Thymus (tissue), 11 donors: ENCODE results near the gene LIN37. TPM values are rescaled to one million over a fixed set of nuclear protein-coding genes. Genes with fewer than 3 reads are reported as not detected.

Source experiments
- DNase-seq, 9 donors: peaks; one replicate each; pipeline ENCODE4 v3.0.0-alpha.2; 2013; ENCODE audit warnings: low spot score in 9 of 9, low read depth in 6 of 9, missing footprints in 1 of 9
- H3K27ac ChIP-seq, 2 donors: one replicate each; pipeline ENCODE4 v1.5.1; 2013; ENCODE audit warnings: control low read depth in 1 of 2, low read depth in 1 of 2, low read length in 1 of 2, mild to moderate bottlenecking in 1 of 2, moderate library complexity in 1 of 2
- H3K27me3 ChIP-seq, 2 donors: one replicate each; pipeline ENCODE4 v1.5.1; 2013; ENCODE audit warnings: low read length in 1 of 2; ENCODE audit not compliant: control insufficient read depth in 2 of 2, insufficient read depth in 1 of 2
- H3K36me3 ChIP-seq, 2 donors: one replicate each; pipeline ENCODE4 v1.5.1; 2013; ENCODE audit warnings: low read length in 1 of 2, mild to moderate bottlenecking in 1 of 2, moderate library complexity in 1 of 2; ENCODE audit not compliant: control insufficient read depth in 2 of 2, insufficient read depth in 2 of 2
- H3K4me1 ChIP-seq, 2 donors: one replicate each; pipeline ENCODE4 v1.5.1; 2013; ENCODE audit warnings: low read length in 2 of 2; ENCODE audit not compliant: control insufficient read depth in 2 of 2, insufficient read depth in 2 of 2
- H3K4me3 ChIP-seq, 2 donors: one replicate each; pipeline ENCODE4 v1.5.1; 2013; ENCODE audit warnings: low read length in 2 of 2, control low read depth in 1 of 2, mild to moderate bottlenecking in 1 of 2
- H3K9me3 ChIP-seq, 2 donors: one replicate each; pipeline ENCODE4 v1.5.1; 2013; ENCODE audit warnings: low read length in 1 of 2, mild to moderate bottlenecking in 1 of 2; ENCODE audit not compliant: control insufficient read depth in 2 of 2, insufficient read depth in 1 of 2
- WGBS: extraction: QIAGEN DNeasy Blood & Tissue Kit; methylation state at CpG from one replicate; pipeline ENCODE4 v1.1.7; 2013; 5-methylcytosine and 5-hydroxymethylcytosine counted together
- polyA plus RNA-seq: library from polyadenylated mRNA; stranded (reverse); fragments of 200-250 nt; gene quantifications from one replicate; pipeline ENCODE4 v1.2.3, GENCODE V29; 2013
- total RNA-seq: library from RNA; stranded (reverse); fragments of 120-200 nt; gene quantifications from one replicate; pipeline ENCODE4 v1.2.4, GENCODE V29; 2013
- donor health status: healthy.

LIN37 gene
- total and polyA plus RNA-seq, 2 donors: 7.6 to 24.2 TPM

GRCh38 chr19:35796645-35797542 lies 48.5 kb downstream of the LIN37 start:
- 29% methylated on average over 39 of the region's 39 CpGs for WGBS
- Histone ChIP-seq H3K36me3 (no peaks in the 10 kb centered on the region), H3K4me1 (no peaks in the 10 kb centered on the region), H3K4me3 (no peak overlapping the region), H3K27me3 (peaks cover 0 to 39% of the 10 kb centered on the region in 2 donors), H3K9me3 (no peaks in the 10 kb centered on the region), H3K27ac (no peak overlapping the region)
- DNase-seq: no peak

- Histone ChIP-seq H3K27ac (no peak overlapping the region), H3K4me1 (no peaks in the 10 kb centered on the region), H3K9me3 (no peaks in the 10 kb centered on the region), H3K4me3 (no peak overlapping the region), H3K27me3 (peaks cover 0 to 39% of the 10 kb centered on the region in 2 donors), H3K36me3 (no peaks in the 10 kb centered on the region)
- DNase-seq: no peak
- WGBS: 25% methylated on average over 15 of the region's 15 CpGs
These were observed 49.3 kb downstream of the LIN37 start for GRCh38 chr19:35797663-35798062.

GRCh38 chr19:35801828-35802227 lies 53.5 kb downstream of the LIN37 start:
- Histone ChIP-seq H3K9me3 (no peaks in the 10 kb centered on the region), H3K36me3 (no peaks in the 10 kb centered on the region), H3K4me1 (no peaks in the 10 kb centered on the region), H3K27me3 (peaks cover 0 to 24% of the 10 kb centered on the region in 2 donors), H3K4me3 (no peak overlapping the region), H3K27ac (no peak overlapping the region)
- DNase-seq: no peak
- WGBS: 72% methylated on average over 3 of the region's 3 CpGs

Other genes starting within 250 kb of the LIN37 start
- gene DMKN, start 234.9 kb upstream of the LIN37 start, total RNA-seq: 23.2 TPM
- 175 TPM for gene DMKN, start 234.9 kb upstream of the LIN37 start, polyA plus RNA-seq
- 1.5 TPM for gene SBSN, start 220.3 kb upstream of the LIN37 start, total RNA-seq
- 56.1 TPM for gene SBSN, start 220.3 kb upstream of the LIN37 start, polyA plus RNA-seq
- 0.19 TPM for gene GAPDHS, start 215.1 kb upstream of the LIN37 start, total RNA-seq
- gene GAPDHS, start 215.1 kb upstream of the LIN37 start, polyA plus RNA-seq: 0.16 TPM
- gene TMEM147, start 202.9 kb upstream of the LIN37 start, total RNA-seq: 45.0 TPM
- 61.1 TPM for gene TMEM147, start 202.9 kb upstream of the LIN37 start, polyA plus RNA-seq
- 0.42 TPM for gene ATP4A, start 184.9 kb upstream of the LIN37 start, total RNA-seq
- 1.1 TPM for gene ATP4A, start 184.9 kb upstream of the LIN37 start, polyA plus RNA-seq
- gene PMIS2, start 162.4 kb upstream of the LIN37 start, total RNA-seq: not detected
- not detected for gene PMIS2, start 162.4 kb upstream of the LIN37 start, polyA plus RNA-seq
- gene HAUS5, start 135.8 kb upstream of the LIN37 start, total RNA-seq: 11.8 TPM
- gene HAUS5, start 135.8 kb upstream of the LIN37 start, polyA plus RNA-seq: 22.8 TPM
- gene RBM42, start 119.5 kb upstream of the LIN37 start, total RNA-seq: 51.8 TPM
- 57.1 TPM for gene RBM42, start 119.5 kb upstream of the LIN37 start, polyA plus RNA-seq
- gene ETV2, start 106.8 kb upstream of the LIN37 start, total RNA-seq: 0.76 TPM
- gene ETV2, start 106.8 kb upstream of the LIN37 start, polyA plus RNA-seq: 1.5 TPM
- 636 TPM for gene COX6B1, start 100.3 kb upstream of the LIN37 start, total RNA-seq
- gene COX6B1, start 100.3 kb upstream of the LIN37 start, polyA plus RNA-seq: 656 TPM
- gene UPK1A, start 82.1 kb upstream of the LIN37 start, total RNA-seq: not detected
- gene UPK1A, start 82.1 kb upstream of the LIN37 start, polyA plus RNA-seq: 0.94 TPM
- 0.09 TPM for gene ZBTB32, start 44.0 kb upstream of the LIN37 start, total RNA-seq
- gene ZBTB32, start 44.0 kb upstream of the LIN37 start, polyA plus RNA-seq: 2.0 TPM
- gene KMT2B, start 30.6 kb upstream of the LIN37 start, total RNA-seq: 5.2 TPM
- gene KMT2B, start 30.6 kb upstream of the LIN37 start, polyA plus RNA-seq: 39.0 TPM
- 12.2 TPM for gene IGFLR1, start 6.1 kb upstream of the LIN37 start, total RNA-seq
- 67.8 TPM for gene IGFLR1, start 6.1 kb upstream of the LIN37 start, polyA plus RNA-seq
- 19.8 TPM for gene U2AF1L4, start 3.2 kb upstream of the LIN37 start, total RNA-seq
- 45.0 TPM for gene U2AF1L4, start 3.2 kb upstream of the LIN37 start, polyA plus RNA-seq
- gene PSENEN, start 2.9 kb upstream of the LIN37 start, total RNA-seq: 65.1 TPM
- gene PSENEN, start 2.9 kb upstream of the LIN37 start, polyA plus RNA-seq: 104 TPM
- gene HSPB6, start 8.5 kb downstream of the LIN37 start, total RNA-seq: 0.28 TPM
- gene HSPB6, start 8.5 kb downstream of the LIN37 start, polyA plus RNA-seq: 18.9 TPM
- 2.0 TPM for gene PROSER3, start 9.6 kb downstream of the LIN37 start, total RNA-seq
- gene PROSER3, start 9.6 kb downstream of the LIN37 start, polyA plus RNA-seq: 10.0 TPM
- 1.5 TPM for gene ARHGAP33, start 27.0 kb downstream of the LIN37 start, total RNA-seq
- gene ARHGAP33, start 27.0 kb downstream of the LIN37 start, polyA plus RNA-seq: 18.6 TPM
- 0.19 TPM for gene PRODH2, start 64.3 kb downstream of the LIN37 start, total RNA-seq
- gene PRODH2, start 64.3 kb downstream of the LIN37 start, polyA plus RNA-seq: 0.23 TPM
- gene NPHS1, start 103.9 kb downstream of the LIN37 start, total RNA-seq: 2.4 TPM
- 0.34 TPM for gene NPHS1, start 103.9 kb downstream of the LIN37 start, polyA plus RNA-seq
- 2.2 TPM for gene KIRREL2, start 108.3 kb downstream of the LIN37 start, total RNA-seq
- 0.75 TPM for gene KIRREL2, start 108.3 kb downstream of the LIN37 start, polyA plus RNA-seq
- 2.5 TPM for gene APLP1, start 120.0 kb downstream of the LIN37 start, total RNA-seq
- gene APLP1, start 120.0 kb downstream of the LIN37 start, polyA plus RNA-seq: 3.3 TPM
- gene NFKBID, start 152.0 kb downstream of the LIN37 start, total RNA-seq: 12.0 TPM
- 29.8 TPM for gene NFKBID, start 152.0 kb downstream of the LIN37 start, polyA plus RNA-seq
- 50.7 TPM for gene HCST, start 154.0 kb downstream of the LIN37 start, total RNA-seq
- 158 TPM for gene HCST, start 154.0 kb downstream of the LIN37 start, polyA plus RNA-seq
- gene TYROBP, start 159.7 kb downstream of the LIN37 start, total RNA-seq: 52.6 TPM
- 162 TPM for gene TYROBP, start 159.7 kb downstream of the LIN37 start, polyA plus RNA-seq
- 0.47 TPM for gene LRFN3, start 187.8 kb downstream of the LIN37 start, total RNA-seq
- gene LRFN3, start 187.8 kb downstream of the LIN37 start, polyA plus RNA-seq: 1.6 TPM
- 28.8 TPM for gene SDHAF1, start 246.6 kb downstream of the LIN37 start, total RNA-seq
- 27.2 TPM for gene SDHAF1, start 246.6 kb downstream of the LIN37 start, polyA plus RNA-seq